ENCODE measurements around the gene PCMT1.

PCMT1 gene

GRCh38 chr6:149754548-149754947 is 5.0 kb downstream of the PCMT1 start:
- Histone ChIP-seq H3K4me1 (ENCODE audit: insufficient read depth, low read length) (peaks cover 33% of the 10 kb centered on the region), H3K36me3 (ENCODE audit: insufficient read depth, low read length) (peaks cover 13% of the 10 kb centered on the region), H3K79me2 (ENCODE audit: insufficient read depth, low read length) (peaks cover 98% of the 10 kb centered on the region), H4K20me1 (ENCODE audit: insufficient read depth, low read length) (peaks cover 36% of the 10 kb centered on the region), H3K27ac (ENCODE audit: low read length) (no peak overlapping the region), H2AFZ (ENCODE audit: low read depth, low read length) (no peak overlapping the region), H3K9me3 (ENCODE audit: insufficient read depth, low read length, severe bottlenecking) (no peaks in the 10 kb centered on the region), H3K4me2 (ENCODE audit: insufficient read depth, low read length) (peak overlapping the region; percentile 12; the same call in 1 of the 2 replicates), H3K4me3 (ENCODE audit: low read depth in 1 of 2, low read length in 2 of 2) (no peak overlapping the region), H3K9ac (ENCODE audit: low read depth, low read length) (no peak overlapping the region), H3K27me3 (ENCODE audit: insufficient read depth, low read length, poor library complexity) (no peaks in the 10 kb centered on the region)
- TF ChIP-seq EZH2 (IDR thresholded peaks at IDR 0.05; ENCODE audit: borderline replicate concordance, low read depth, low read length, severe bottlenecking) (no peak), CTCF (IDR thresholded peaks at IDR 0.05; ENCODE audit: borderline replicate concordance, extremely low read depth, low read length, poor library complexity, severe bottlenecking) (no peak)
- no peak for ATAC-seq (ENCODE audit: insufficient read depth, low read depth)
- no peak for DNase-seq

GRCh38 chr6:149755300-149756260 is 6.0 kb downstream of the PCMT1 start:
- Histone ChIP-seq H3K4me3 (ENCODE audit: low read depth in 1 of 2, low read length in 2 of 2) (no peak overlapping the region), H3K27ac (ENCODE audit: low read length) (no peak overlapping the region), H3K9ac (ENCODE audit: low read depth, low read length) (no peak overlapping the region), H3K4me2 (ENCODE audit: insufficient read depth, low read length) (no peak overlapping the region), H3K79me2 (ENCODE audit: insufficient read depth, low read length) (peaks cover 98% of the 10 kb centered on the region), H4K20me1 (ENCODE audit: insufficient read depth, low read length) (peaks cover 36% of the 10 kb centered on the region), H3K36me3 (ENCODE audit: insufficient read depth, low read length) (peaks cover 18% of the 10 kb centered on the region), H2AFZ (ENCODE audit: low read depth, low read length) (no peak overlapping the region), H3K27me3 (ENCODE audit: insufficient read depth, low read length, poor library complexity) (no peaks in the 10 kb centered on the region), H3K4me1 (ENCODE audit: insufficient read depth, low read length) (peaks cover 29% of the 10 kb centered on the region), H3K9me3 (ENCODE audit: insufficient read depth, low read length, severe bottlenecking) (no peaks in the 10 kb centered on the region)
- DNase-seq (no peak), ATAC-seq (ENCODE audit: insufficient read depth, low read depth) (no peak)
- no peak for TF ChIP-seq CTCF (IDR thresholded peaks at IDR 0.05; ENCODE audit: borderline replicate concordance, extremely low read depth, low read length, poor library complexity, severe bottlenecking)
- TF ChIP-seq EZH2 (IDR thresholded peaks at IDR 0.05; ENCODE audit: borderline replicate concordance, low read depth, low read length, severe bottlenecking) = no peak

- H3K4me2 ChIP-seq (ENCODE audit: insufficient read depth, low read length) = no peak overlapping the region
- peaks cover 98% of the 10 kb centered on the region for H3K79me2 ChIP-seq (ENCODE audit: insufficient read depth, low read length)
- no peak overlapping the region for H3K4me3 ChIP-seq (ENCODE audit: low read depth in 1 of 2, low read length in 2 of 2)
- H3K9ac ChIP-seq (ENCODE audit: low read depth, low read length) = no peak overlapping the region
- H2AFZ ChIP-seq (ENCODE audit: low read depth, low read length) = no peak overlapping the region
- H3K9me3 ChIP-seq (ENCODE audit: insufficient read depth, low read length, severe bottlenecking) = no peaks in the 10 kb centered on the region
- H3K36me3 ChIP-seq (ENCODE audit: insufficient read depth, low read length) = peaks cover 23% of the 10 kb centered on the region
- no peaks in the 10 kb centered on the region for H3K27me3 ChIP-seq (ENCODE audit: insufficient read depth, low read length, poor library complexity)
- H4K20me1 ChIP-seq (ENCODE audit: insufficient read depth, low read length) = peaks cover 36% of the 10 kb centered on the region
- H3K27ac ChIP-seq (ENCODE audit: low read length) = no peak overlapping the region
- peaks cover 23% of the 10 kb centered on the region for H3K4me1 ChIP-seq (ENCODE audit: insufficient read depth, low read length)
- ATAC-seq (ENCODE audit: insufficient read depth, low read depth) = no peak
- no peak for DNase-seq
- TF ChIP-seq EZH2 (IDR thresholded peaks at IDR 0.05; ENCODE audit: borderline replicate concordance, low read depth, low read length, severe bottlenecking) = no peak
- no peak for TF ChIP-seq CTCF (IDR thresholded peaks at IDR 0.05; ENCODE audit: borderline replicate concordance, extremely low read depth, low read length, poor library complexity, severe bottlenecking)
These were observed 6.7 kb downstream of the PCMT1 start for GRCh38 chr6:149756261-149756636.
